CD4-positive, CD25-positive, alpha-beta regulatory T cell (primary cell): ENCODE measurements around the gene SGMS1. TPM values are rescaled to one million over a fixed set of nuclear protein-coding genes. Genes with fewer than 3 reads are reported as not detected.

Experiments used
- ATAC-seq, 2 donors: fragments of 150-1000 bp; cut with Tn5 transposase; one replicate each; pipeline ENCODE4 v1.10.0; 2021; ENCODE audit warnings: low read depth in 2 of 2, moderate number of reproducible peaks in 2 of 2, moderate library complexity in 1 of 2
- DNase-seq, 3 donors: peaks; one replicate each; pipeline versions ENCODE4 v3.0.0 to v3.0.0-alpha.2; 2012 to 2022; ENCODE audit warnings: mixed read lengths in 1 of 3
- H3K27ac ChIP-seq: one replicate; pipeline ENCODE4 v1.7.0; 2013; ENCODE audit warnings: mild to moderate bottlenecking, low read length; ENCODE audit not compliant: insufficient read depth, poor library complexity, severe bottlenecking
- H3K27me3 ChIP-seq: one replicate; pipeline ENCODE4 v1.7.0; 2013; ENCODE audit warnings: low read length; ENCODE audit not compliant: control insufficient read depth, insufficient read depth
- H3K36me3 ChIP-seq: one replicate; pipeline ENCODE4 v1.7.0; 2013; ENCODE audit warnings: mild to moderate bottlenecking, low read length, moderate library complexity; ENCODE audit not compliant: control insufficient read depth, insufficient read depth
- H3K4me1 ChIP-seq: 2 replicates; pipeline ENCODE4 v1.7.0; 2013; ENCODE audit warnings: mild to moderate bottlenecking, low read length; ENCODE audit not compliant: insufficient read depth, control insufficient read depth, poor library complexity, severe bottlenecking
- H3K4me3 ChIP-seq: one replicate; pipeline ENCODE4 v1.7.0; 2013; ENCODE audit warnings: low read depth, mild to moderate bottlenecking, low read length, moderate library complexity
- H3K9me3 ChIP-seq, 2 experiments: 1 replicate in 1 of 2; 2 replicates in 1 of 2; pipeline ENCODE4 v1.7.0; 2013; ENCODE audit warnings: low read length in 2 of 2, mild to moderate bottlenecking in 1 of 2, moderate library complexity in 1 of 2; ENCODE audit not compliant: control insufficient read depth in 2 of 2
- H3K27ac Mint-ChIP-seq, 3 donors: one replicate each; pipeline ENCODE4 v1.8.0; 2020 to 2022; ENCODE audit warnings: mild to moderate bottlenecking in 3 of 3, mixed read lengths in 3 of 3, moderate library complexity in 2 of 3
- H3K27me3 Mint-ChIP-seq: one replicate; pipeline ENCODE4 v1.8.0; 2022; ENCODE audit warnings: mild to moderate bottlenecking, mixed read lengths
- H3K36me3 Mint-ChIP-seq: one replicate; pipeline ENCODE4 v1.8.0; 2020; ENCODE audit warnings: mixed read lengths
- H3K4me1 Mint-ChIP-seq, 4 donors: one replicate each; pipeline ENCODE4 v1.8.0; 2020 to 2022; ENCODE audit warnings: mixed read lengths in 4 of 4, mild to moderate bottlenecking in 1 of 4
- H3K4me3 Mint-ChIP-seq, 4 donors: one replicate each; pipeline ENCODE4 v1.8.0; 2020 to 2022; ENCODE audit warnings: mild to moderate bottlenecking in 4 of 4, mixed read lengths in 4 of 4, moderate library complexity in 3 of 4
- H3K9me3 Mint-ChIP-seq, 7 donors: one replicate each; pipeline ENCODE4 v1.8.0; 2020 to 2022; ENCODE audit warnings: mixed read lengths in 7 of 7, mild to moderate bottlenecking in 3 of 7, moderate library complexity in 2 of 7
- polyA plus RNA-seq, 4 donors: library from polyadenylated mRNA; unstranded; fragments of 300-500 nt; fragmentation: Illumina TruSeq; gene quantifications; one replicate each; pipeline ENCODE4 v1.2.3, GENCODE V29; 2021
- total RNA-seq: library from RNA; stranded (reverse); gene quantifications from one replicate; pipeline ENCODE4 v1.2.3, GENCODE V29; 2022

The SGMS1 gene
- total and polyA plus RNA-seq, 5 donors from 2014 or later = 25.7 to 241 (median 33.0) TPM

DNA sequence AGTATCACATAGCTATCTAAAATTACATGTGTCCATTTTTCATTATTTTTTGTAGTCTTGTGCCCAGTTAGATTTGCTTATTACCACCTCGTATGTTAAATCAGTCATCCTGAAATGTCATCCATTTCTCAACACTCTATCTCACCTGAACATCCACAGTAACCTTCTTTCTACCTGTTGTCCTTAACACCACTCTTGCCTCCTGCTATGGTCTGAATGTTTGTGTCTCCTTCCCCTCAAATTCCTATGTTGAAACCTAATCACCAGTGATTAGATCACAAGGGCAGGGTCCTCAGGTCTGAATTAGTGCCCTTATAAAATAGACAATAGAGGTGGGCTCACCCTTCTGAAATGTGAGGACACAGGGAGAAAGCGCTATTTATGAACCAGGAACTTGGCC, 292.3 kb downstream of the SGMS1 start:
- H3K27me3 Mint-ChIP-seq = no peaks in the 10 kb centered on the region
- no peaks in the 10 kb centered on the region for H3K27me3 ChIP-seq
- peaks cover 0 to 4% (median 0%) of the 10 kb centered on the region in 7 donors for H3K9me3 Mint-ChIP-seq
- H3K9me3 ChIP-seq = no peaks in the 10 kb centered on the region
- peaks cover 37% of the 10 kb centered on the region for H3K4me1 ChIP-seq
- peak overlapping the region in 1 of 4 donors; percentile 9 for H3K4me3 Mint-ChIP-seq
- H3K36me3 Mint-ChIP-seq = peaks cover 29% of the 10 kb centered on the region
- H3K27ac ChIP-seq = no peak overlapping the region
- H3K27ac Mint-ChIP-seq = peak overlapping the region in 2 of 3 donors; percentile 2 to 5
- H3K36me3 ChIP-seq = peaks cover 11% of the 10 kb centered on the region
- H3K4me3 ChIP-seq = no peak overlapping the region
- peaks cover 61 to 64% (median 62%) of the 10 kb centered on the region in 4 donors for H3K4me1 Mint-ChIP-seq
- no peak for ATAC-seq
- DNase-seq = no peak

DNA sequence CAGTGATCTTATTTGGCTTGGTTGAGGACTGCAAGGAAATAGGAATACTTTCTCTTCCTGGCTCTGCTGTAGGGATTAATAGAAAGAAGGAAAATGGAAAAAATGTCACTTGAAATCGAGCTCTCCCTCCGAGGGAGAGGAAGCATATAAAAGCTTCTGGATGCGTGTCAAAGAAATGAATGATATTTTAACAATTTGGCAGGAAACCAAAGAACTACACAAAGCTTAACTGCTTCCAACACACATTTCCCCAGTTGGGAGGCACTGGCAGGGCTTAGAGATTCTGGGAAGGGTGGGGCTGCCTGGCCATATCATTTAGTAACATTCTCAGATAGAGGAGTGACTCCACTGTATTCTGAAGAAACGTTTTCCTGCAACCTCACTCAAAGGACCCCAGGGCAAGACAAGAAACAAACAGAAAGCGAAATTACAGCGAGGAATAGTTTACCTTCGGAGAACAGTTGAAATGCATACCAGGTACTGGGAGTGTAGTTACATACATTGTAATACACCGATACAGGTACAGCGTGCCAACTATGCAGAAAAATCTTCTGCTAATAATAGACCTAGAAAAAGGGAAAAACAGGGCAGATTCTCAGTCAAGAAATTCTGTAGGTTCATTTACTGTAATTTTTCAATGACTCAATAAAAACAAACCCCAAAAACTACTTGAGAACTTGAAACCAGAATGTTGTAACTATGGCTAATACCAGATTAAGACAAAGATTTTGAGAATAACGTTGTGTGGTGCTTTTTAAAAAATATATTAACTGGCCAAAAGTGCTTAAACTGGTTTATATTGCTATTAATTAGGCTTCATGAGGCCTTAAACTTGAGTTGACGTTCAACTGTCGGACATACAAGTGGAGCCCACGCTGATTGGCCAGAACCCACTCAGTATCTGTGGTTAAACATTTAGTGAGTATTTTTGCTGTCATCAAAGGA, 296.7 kb downstream of the SGMS1 start:
- peaks cover 30% of the 10 kb centered on the region for H3K36me3 Mint-ChIP-seq
- peaks cover 51 to 59% (median 53%) of the 10 kb centered on the region in 4 donors for H3K4me1 Mint-ChIP-seq
- H3K4me3 Mint-ChIP-seq = peak overlapping the region in 1 of 4 donors; percentile 42
- H3K4me1 ChIP-seq = peaks cover 31% of the 10 kb centered on the region
- H3K27me3 ChIP-seq = no peaks in the 10 kb centered on the region
- no peak overlapping the region for H3K27ac ChIP-seq
- no peaks in the 10 kb centered on the region for H3K27me3 Mint-ChIP-seq
- DNase-seq (no peak), ATAC-seq (no peak)
- H3K9me3 ChIP-seq = no peaks in the 10 kb centered on the region
- peak overlapping the region in 2 of 3 donors; percentile 4 to 90 for H3K27ac Mint-ChIP-seq
- no peaks in the 10 kb centered on the region for H3K9me3 Mint-ChIP-seq
- H3K4me3 ChIP-seq = no peak overlapping the region
- H3K36me3 ChIP-seq = peaks cover 25% of the 10 kb centered on the region

DNA sequence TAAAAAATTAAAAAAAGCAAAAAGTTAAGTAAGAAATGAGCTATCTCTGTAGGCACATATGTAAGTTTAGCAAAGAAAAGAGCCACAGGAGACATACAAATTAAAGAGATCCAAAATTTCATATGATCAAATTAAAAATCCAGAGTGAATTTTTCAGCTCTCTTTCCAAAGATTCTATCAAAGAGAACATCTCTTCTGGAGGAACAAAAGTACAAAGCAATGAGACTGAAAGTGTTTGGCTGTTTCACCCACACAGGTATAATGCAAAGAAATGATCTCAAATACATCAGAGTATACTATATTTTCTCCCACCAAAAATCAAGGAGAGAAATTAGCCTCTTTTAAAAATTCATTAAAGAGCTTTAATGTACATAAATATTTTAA, 297.6 kb downstream of the SGMS1 start:
- Histone ChIP-seq H3K27ac (peak overlapping the region; percentile 49), H3K36me3 (peaks cover 28% of the 10 kb centered on the region), H3K27me3 (no peaks in the 10 kb centered on the region), H3K4me3 (no peak overlapping the region), H3K9me3 (no peaks in the 10 kb centered on the region), H3K4me1 (peaks cover 40% of the 10 kb centered on the region)
- peaks cover 26% of the 10 kb centered on the region for H3K36me3 Mint-ChIP-seq
- ATAC-seq (no peak), DNase-seq (no peak)
- no peaks in the 10 kb centered on the region for H3K27me3 Mint-ChIP-seq
- H3K4me3 Mint-ChIP-seq = no peak overlapping the region
- no peak overlapping the region for H3K27ac Mint-ChIP-seq
- no peaks in the 10 kb centered on the region for H3K9me3 Mint-ChIP-seq
- peaks cover 48 to 68% (median 55%) of the 10 kb centered on the region in 4 donors for H3K4me1 Mint-ChIP-seq

DNA sequence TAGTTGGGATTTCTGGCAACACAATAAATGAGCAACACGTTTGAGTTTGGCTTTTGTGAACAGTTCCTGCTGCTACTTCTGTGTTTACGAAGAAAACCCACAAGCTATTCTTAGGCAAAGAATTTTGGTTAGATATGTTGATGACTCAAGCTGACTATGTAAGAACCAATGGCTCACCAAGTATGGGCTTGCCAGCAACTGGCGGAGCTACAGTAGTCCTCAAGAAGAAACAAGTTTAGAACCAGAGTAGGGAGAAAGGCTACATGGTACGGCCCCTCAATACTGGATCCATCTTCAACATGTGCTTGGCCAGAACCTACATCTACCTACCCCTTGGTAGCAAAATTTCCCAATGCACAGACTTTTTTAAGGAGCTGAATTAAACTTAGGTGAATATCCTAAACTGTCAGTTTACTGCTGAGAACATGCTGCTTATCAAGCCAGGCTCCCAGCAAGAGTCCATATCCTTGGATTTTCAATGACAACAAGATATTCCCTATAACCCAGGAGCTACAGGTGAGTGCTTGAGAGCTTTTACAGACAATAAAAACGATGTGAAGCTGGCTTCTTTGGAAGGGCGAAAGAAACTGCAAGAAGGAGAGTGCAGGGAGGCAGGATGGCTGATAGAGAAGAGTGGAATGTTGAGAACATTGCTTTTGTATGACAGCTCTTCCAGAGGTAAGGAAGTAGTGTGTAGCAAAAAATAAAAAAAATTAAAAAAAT, 298.1 kb downstream of the SGMS1 start:
- Mint-ChIP-seq H3K9me3 (no peaks in the 10 kb centered on the region), H3K27ac (no peak overlapping the region), H3K36me3 (peaks cover 28% of the 10 kb centered on the region), H3K4me1 (peaks cover 46 to 71% (median 59%) of the 10 kb centered on the region in 4 donors), H3K4me3 (peak overlapping the region in 1 of 4 donors; percentile 26), H3K27me3 (no peaks in the 10 kb centered on the region)
- ATAC-seq = peak; percentile 54 to 68
- Histone ChIP-seq H3K4me3 (peak overlapping the region; percentile 4), H3K27ac (peak overlapping the region; percentile 49), H3K4me1 (peaks cover 45% of the 10 kb centered on the region), H3K36me3 (peaks cover 28% of the 10 kb centered on the region), H3K27me3 (no peaks in the 10 kb centered on the region), H3K9me3 (no peaks in the 10 kb centered on the region)
- DNase-seq = peak in 1 of 3 donors; percentile 26

DNA sequence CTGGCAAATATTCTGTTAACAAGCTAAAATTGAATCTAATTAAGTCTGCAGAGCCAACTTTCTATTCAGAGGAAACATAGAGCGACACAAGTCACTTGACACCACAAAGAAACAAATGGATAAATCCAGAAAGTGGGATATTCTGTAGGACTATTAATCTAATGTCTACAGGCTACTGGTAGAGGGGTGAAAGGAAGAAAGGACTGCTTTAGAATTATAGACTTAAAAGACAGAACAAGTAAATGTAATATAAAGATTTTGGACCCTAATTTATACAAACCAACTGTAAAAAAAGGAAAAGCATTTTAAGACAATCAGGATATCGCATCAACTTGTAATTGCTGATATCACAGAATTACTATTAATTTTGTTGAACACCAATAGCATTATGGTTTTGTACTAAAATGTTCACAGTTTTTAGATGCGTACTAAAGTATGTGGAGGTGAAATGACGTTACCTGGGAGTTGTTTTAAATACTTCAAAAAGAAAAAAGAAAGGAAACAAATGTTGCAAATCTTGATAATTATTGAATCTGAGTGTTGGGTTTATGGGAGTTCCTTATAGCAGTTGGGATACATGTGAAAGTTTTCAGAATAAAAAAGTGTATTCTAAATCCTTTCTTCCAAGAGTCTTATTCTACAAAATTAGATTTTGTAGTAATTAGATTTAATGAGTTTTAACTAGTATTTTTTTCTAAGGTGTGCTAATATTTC, 298.9 kb downstream of the SGMS1 start:
- peak overlapping the region; percentile 26 for H3K27ac ChIP-seq
- H3K4me3 Mint-ChIP-seq = peak overlapping the region in 1 of 4 donors; percentile 26
- peaks cover 35% of the 10 kb centered on the region for H3K36me3 Mint-ChIP-seq
- H3K4me1 Mint-ChIP-seq = peaks cover 47 to 73% (median 63%) of the 10 kb centered on the region in 4 donors
- H3K36me3 ChIP-seq = peaks cover 28% of the 10 kb centered on the region
- H3K27ac Mint-ChIP-seq = peak overlapping the region; percentile 18 to 76 (median 52)
- ATAC-seq (no peak), DNase-seq (no peak)
- no peaks in the 10 kb centered on the region for H3K27me3 ChIP-seq
- no peaks in the 10 kb centered on the region for H3K9me3 ChIP-seq
- H3K4me3 ChIP-seq = no peak overlapping the region
- no peaks in the 10 kb centered on the region for H3K9me3 Mint-ChIP-seq
- no peaks in the 10 kb centered on the region for H3K27me3 Mint-ChIP-seq
- H3K4me1 ChIP-seq = peaks cover 47% of the 10 kb centered on the region

DNA sequence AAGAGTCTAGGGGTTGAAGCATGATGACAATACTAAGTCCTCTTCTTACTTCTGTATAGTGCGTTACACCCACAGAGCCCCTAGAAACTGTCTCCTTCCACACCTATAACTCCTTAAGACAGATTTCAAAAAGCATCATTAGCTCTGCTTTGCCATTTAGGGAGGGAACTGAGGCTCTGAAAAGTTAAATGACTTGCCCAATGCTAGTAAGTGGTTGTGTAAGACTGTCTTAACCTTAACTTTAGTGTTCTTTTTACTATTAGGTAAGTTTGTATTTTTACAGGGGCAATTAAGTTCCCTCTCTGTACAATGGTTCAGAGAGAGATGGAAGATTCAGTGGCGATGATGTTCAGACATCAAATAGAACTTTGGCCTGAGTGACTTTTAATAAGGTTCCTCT, 299.7 kb downstream of the SGMS1 start:
- no peak for ATAC-seq
- Mint-ChIP-seq H3K4me1 (peaks cover 46 to 76% (median 63%) of the 10 kb centered on the region in 4 donors), H3K36me3 (peaks cover 40% of the 10 kb centered on the region), H3K9me3 (no peaks in the 10 kb centered on the region), H3K27ac (peak overlapping the region; percentile 18 to 76 (median 52)), H3K4me3 (peak overlapping the region in 1 of 4 donors; percentile 6), H3K27me3 (no peaks in the 10 kb centered on the region)
- H3K27me3 ChIP-seq = no peaks in the 10 kb centered on the region
- H3K9me3 ChIP-seq = no peaks in the 10 kb centered on the region
- H3K36me3 ChIP-seq = peaks cover 28% of the 10 kb centered on the region
- DNase-seq = no peak
- H3K4me1 ChIP-seq = peaks cover 55% of the 10 kb centered on the region
- H3K4me3 ChIP-seq = no peak overlapping the region
- H3K27ac ChIP-seq = peak overlapping the region; percentile 52

DNA sequence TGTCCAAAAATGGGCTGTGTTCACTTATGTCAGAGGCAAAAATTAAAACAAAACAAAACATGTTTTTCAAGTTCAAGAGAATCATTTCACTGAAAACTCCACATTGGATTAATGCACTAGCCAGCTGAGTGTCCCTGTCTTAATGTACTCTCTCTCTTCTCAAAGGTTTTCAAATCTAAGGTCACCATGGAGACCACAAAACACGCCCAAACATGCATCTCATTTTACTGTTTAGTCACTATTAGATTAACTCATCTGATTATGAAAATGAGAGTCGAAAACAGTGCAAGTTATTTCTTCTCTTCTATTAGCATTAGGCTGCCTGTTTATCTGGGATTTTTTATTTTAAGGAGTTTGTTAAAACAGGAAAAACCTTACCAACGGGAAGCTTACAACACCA, 301.7 kb downstream of the SGMS1 start:
- Mint-ChIP-seq H3K9me3 (no peaks in the 10 kb centered on the region), H3K27ac (peak overlapping the region in 2 of 3 donors; percentile 73 to 85), H3K27me3 (no peaks in the 10 kb centered on the region), H3K36me3 (peaks cover 41% of the 10 kb centered on the region), H3K4me1 (peaks cover 45 to 75% (median 68%) of the 10 kb centered on the region in 4 donors), H3K4me3 (peak overlapping the region in 1 of 4 donors; percentile 52)
- H3K4me1 ChIP-seq = peaks cover 55% of the 10 kb centered on the region
- DNase-seq (peak; percentile 25 to 48 (median 29)), ATAC-seq (peak; percentile 16 to 50)
- H3K36me3 ChIP-seq = peaks cover 28% of the 10 kb centered on the region
- no peaks in the 10 kb centered on the region for H3K9me3 ChIP-seq
- peak overlapping the region; percentile 58 for H3K27ac ChIP-seq
- no peaks in the 10 kb centered on the region for H3K27me3 ChIP-seq
- H3K4me3 ChIP-seq = no peak overlapping the region
